C4-2B (cell line): ENCODE results near the gene MLLT6.

Source experiments
- H3K27ac ChIP-seq: fragments of 450-650 bp; 2 replicates; pipeline ENCODE4 v1.5.1; 2017
- ZFX ChIP-seq: fragments of 450-650 bp; IDR thresholded peaks from 2 replicates; pipeline ENCODE4 v1.6.1; 2017
- TF ChIP-seq, protein P1 (sequence below): fragments of 450-650 bp; conservative IDR thresholded peaks from 2 replicates; pipeline ENCODE4 v1.5.1; 2017; ENCODE audit warnings: mild to moderate bottlenecking

The MLLT6 gene

DNA sequence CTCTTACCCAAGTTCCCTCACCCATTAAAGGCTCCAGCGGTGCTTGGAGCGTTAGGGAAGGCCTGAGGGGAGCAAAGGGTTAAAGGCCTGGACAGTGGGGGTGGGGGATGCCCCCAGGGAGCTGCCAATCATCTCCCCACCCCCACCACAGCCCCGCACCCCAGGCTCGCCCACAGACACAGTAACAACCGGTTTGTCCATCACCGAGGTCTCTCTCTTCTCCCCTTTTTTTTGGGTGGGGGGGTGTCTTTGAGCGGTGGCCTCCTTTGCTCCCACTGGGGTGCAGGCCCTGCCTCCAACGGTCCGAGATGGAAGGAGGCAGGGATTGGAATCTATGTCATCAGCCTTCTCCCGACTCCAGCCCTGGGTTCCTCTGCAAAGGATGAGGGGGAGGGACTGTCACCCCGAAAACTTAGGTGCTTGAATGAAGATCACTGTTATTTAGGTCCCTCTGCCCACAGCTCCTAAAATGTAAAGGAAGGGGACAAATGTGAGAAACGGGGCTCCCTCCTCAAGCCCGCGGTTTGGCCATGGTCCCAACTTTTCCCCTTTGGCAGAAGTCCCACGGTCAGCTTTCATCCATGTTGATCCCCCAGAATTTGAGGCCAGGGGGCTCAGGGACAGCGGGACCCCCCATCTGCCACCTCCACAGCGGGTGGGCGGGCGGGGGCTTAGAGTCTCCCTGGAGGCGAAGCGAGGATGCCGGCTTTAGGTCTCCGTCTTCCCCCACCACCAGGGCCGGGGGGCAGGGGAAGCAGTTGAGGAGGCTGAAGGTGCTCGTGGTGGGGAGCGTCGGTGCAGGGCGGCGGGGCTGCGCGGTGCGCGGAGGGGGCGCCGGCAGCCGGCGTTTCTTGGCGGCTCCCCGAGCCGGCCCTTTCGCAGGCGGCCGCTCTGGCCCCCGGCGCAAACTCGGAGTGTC is 32.0 kb upstream of the MLLT6 start:
- TF ChIP-seq, protein P1, sequence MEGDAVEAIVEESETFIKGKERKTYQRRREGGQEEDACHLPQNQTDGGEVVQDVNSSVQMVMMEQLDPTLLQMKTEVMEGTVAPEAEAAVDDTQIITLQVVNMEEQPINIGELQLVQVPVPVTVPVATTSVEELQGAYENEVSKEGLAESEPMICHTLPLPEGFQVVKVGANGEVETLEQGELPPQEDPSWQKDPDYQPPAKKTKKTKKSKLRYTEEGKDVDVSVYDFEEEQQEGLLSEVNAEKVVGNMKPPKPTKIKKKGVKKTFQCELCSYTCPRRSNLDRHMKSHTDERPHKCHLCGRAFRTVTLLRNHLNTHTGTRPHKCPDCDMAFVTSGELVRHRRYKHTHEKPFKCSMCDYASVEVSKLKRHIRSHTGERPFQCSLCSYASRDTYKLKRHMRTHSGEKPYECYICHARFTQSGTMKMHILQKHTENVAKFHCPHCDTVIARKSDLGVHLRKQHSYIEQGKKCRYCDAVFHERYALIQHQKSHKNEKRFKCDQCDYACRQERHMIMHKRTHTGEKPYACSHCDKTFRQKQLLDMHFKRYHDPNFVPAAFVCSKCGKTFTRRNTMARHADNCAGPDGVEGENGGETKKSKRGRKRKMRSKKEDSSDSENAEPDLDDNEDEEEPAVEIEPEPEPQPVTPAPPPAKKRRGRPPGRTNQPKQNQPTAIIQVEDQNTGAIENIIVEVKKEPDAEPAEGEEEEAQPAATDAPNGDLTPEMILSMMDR: no peak
- TF ChIP-seq ZFX: no peak

DNA sequence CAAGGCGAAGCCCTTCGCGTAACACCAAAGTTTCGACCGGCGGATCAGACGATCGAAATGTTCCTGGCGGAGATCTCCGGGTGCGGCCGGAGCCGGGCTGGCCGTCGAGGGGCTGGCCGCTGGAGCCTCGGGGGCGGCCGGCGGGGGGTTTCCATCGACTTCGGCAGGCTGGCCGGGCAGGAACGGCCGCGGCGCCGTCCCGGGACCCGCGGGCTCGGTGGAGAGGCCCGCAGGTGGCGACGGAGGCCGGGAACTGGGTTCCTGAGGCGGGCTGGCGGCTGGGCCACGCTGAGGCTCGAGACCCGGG is 31.4 kb upstream of the MLLT6 start:
- H3K27ac ChIP-seq: peak overlapping the region; percentile 85
- no peak for TF ChIP-seq ZFX
- TF ChIP-seq, protein P1: no peak

More for the DNA sequence above, 32.0 kb upstream of the MLLT6 start:
- no peak overlapping the region for H3K27ac ChIP-seq

DNA sequence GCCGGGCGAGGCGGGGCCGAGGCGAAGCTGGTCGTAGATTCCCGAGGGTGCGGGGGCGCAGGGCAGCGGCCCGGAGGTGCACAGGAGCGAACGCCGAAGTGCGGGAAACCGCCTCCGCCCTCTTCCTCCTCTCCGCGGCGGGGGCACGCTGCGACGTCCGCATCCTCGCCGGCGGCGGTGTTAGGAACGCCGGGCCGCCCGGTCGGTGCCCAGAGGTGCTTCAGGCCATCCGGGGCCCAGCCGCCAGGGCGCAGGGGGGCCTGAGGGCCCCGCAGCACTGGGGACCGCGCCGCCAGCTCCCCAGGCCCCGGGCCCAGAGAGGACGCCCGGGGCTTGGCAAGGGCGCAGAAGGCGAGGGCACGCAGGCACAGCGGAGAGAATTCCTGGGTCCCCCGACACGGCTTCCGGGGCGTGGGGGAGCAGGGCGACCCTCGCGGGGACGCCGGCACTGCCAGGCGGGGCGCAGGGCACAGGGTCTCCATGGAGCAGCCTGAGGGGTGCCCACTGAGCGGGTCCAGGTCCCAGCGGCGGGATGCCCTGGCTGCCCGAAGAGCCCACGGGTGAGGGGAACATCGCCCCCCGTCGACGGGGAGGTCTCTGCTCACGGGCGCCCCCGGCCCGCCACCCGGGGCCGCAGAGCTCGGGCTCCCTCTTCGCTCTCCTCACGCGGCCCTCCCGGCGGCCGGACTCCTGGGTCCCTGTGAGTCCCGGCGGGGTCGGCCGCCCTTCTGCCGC is 30.9 kb upstream of the MLLT6 start:
- TF ChIP-seq ZFX: no peak
- TF ChIP-seq, protein P1: peak; percentile 32
- H3K27ac ChIP-seq: peak overlapping the region; percentile 85

DNA sequence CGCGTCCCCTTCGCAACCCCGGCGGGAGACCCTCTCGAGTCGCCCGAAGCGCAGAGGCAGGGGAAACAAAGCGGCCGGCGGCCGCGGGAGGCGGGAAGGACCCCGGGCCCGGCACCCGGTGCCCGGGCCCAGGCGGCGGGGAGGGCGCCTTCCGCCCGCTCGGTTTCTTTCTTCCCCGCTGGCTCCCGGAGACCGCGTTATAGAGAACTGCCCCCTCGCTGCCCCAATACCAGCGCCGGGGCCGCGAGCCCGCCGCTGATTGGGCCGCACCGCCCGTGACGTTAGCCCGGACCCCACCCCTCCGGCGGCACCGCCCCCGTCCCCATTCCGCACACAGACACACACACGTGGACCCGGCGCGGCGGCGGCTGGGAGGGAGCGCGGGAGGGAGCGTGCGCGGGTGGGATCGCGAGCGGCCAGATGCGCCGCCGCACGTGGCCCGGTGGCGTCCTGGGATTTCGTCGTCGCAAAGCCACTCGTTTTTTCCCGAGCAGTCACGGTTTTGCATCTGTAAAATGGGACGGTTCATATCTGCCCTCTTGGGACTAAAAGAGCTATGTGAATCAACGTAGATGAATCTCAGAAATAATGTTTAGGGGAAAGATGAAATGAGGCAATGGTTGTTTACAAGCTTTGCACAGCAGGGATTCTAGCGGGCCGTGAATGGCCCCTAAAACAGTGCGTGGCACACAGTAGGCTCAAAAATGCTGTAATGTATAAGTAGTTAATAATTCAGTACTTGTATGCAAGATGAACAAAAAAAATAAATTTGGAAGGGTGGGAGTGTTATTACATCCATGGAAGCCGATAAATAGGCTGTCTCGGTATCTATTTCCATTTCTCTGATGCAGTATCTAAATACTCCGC is 30.1 kb upstream of the MLLT6 start, which contains the start of gene EPOP:
Gene EPOP, minus strand, starts transcription at position 209 of the 867 bp plus-strand sequence. CDS start 462 bp downstream, outside the sequence.
- TF ChIP-seq, protein P1: 0 out of 2 replicates have a peak, but pooled peaks have one; percentile 17
- TF ChIP-seq ZFX: 0 out of 2 replicates have a peak, but pooled peaks have one; percentile 54
- peak within 1 kb of the TSS; percentile 85 for H3K27ac ChIP-seq

DNA sequence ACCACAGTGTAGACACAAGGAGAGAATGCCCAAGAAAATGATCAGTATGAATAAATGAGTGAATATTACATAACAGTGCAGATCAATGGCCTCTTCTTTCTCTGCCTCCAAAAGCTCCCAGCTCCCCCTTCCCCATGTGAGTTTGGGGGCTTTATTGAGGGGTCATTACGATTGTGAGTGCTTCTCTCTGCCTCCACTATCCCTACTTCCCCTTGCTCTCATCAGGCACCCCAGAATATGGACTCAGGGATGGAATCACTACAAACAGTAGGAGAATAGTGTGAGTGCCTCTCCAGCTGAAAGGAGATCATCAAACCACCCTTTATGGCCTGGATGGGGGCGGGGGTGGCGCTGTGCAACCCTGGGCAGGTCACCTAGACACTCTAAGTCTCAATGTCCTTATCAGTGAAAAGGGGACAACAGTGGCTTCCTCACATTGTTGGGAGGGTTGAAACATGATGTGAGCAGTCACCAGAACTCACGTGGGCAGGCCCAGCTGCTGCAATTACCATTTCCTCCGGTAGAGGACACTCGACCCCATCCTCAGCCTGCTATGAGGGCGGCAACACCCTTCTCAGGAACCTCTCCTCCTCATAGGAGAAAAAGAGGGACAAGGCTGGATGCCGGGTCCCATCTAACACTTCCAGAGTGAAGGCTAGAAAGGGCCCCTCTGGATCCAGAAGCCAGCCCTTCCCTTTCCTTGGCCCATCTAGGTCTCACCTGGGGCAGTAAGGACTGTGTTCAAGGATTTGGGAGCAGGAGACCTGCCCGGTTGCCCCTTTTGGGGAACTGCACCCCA is 28.2 kb upstream of the MLLT6 start:
- peak overlapping the region; percentile 19; the same call in 1 of the 2 replicates for H3K27ac ChIP-seq
- no peak for TF ChIP-seq ZFX
- TF ChIP-seq, protein P1: peak; percentile 96

DNA sequence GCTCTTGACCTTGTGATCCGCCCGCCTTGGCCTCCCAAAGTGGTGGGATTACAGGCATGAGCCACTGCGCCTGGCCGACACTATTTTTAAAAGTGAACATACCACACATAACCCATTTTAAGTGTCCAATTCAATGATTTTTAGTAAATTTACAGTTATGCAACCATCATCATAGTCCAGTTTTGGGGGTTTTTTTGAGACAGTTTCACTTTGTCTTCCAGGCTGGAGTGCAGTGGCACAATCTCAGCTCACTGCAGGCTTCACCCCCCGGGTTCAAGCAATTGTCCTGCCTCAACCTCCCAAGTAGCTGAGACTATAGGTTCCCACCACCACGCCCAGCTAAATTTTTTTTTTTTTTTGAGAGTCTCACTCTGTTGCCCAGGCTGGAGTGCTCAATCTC is 27.3 kb upstream of the MLLT6 start:
- no peak overlapping the region for H3K27ac ChIP-seq
- TF ChIP-seq, protein P1: no peak
- TF ChIP-seq ZFX: no peak
